ENCODE data around the gene PTGS1.
"Not testable (repeated sequence)": the region's sequence is repeated elsewhere in the genome, so short reads cannot be mapped to it uniquely, and the experiment has no call there.

Gene PTGS1

GRCh38 chr9:122370869-122371755 lies at the start of gene PTGS1:
Gene PTGS1, plus strand, starts transcription at chr9:122371024. Its CDS starts 61 bp downstream, at chr9:122371085.
- DNase-seq = no peak

- DNase-seq = no peak
Measured at GRCh38 chr9:122322553-122322952, 48.3 kb upstream of the PTGS1 start.

- not testable (repeated sequence) for DNase-seq
Measured at GRCh38 chr9:122324665-122325064, 46.2 kb upstream of the PTGS1 start.

- no peak for DNase-seq
Measured at GRCh38 chr9:122325124-122325523, 45.7 kb upstream of the PTGS1 start.

- no peak for DNase-seq
Measured at GRCh38 chr9:122327175-122327574, 43.6 kb upstream of the PTGS1 start.

GRCh38 chr9:122329597-122329996 lies 41.2 kb upstream of the PTGS1 start:
- DNase-seq = no peak

GRCh38 chr9:122330466-122330865 lies 40.4 kb upstream of the PTGS1 start:
- DNase-seq = not testable (repeated sequence)

- no peak for DNase-seq
Measured at GRCh38 chr9:122331523-122331927, 39.3 kb upstream of the PTGS1 start.

- DNase-seq = no peak
Measured at GRCh38 chr9:122332083-122332482, 38.7 kb upstream of the PTGS1 start.

GRCh38 chr9:122332644-122333043 lies 38.2 kb upstream of the PTGS1 start:
- no peak for DNase-seq

GRCh38 chr9:122333169-122333808 lies 37.5 kb upstream of the PTGS1 start:
- no peak for DNase-seq

GRCh38 chr9:122334916-122335315 lies 35.9 kb upstream of the PTGS1 start:
- no peak for DNase-seq

GRCh38 chr9:122336189-122336588 lies 34.6 kb upstream of the PTGS1 start:
- DNase-seq = no peak

GRCh38 chr9:122336866-122337555 lies 33.8 kb upstream of the PTGS1 start:
- DNase-seq = no peak

- no peak for DNase-seq
Measured at GRCh38 chr9:122337556-122337929, 33.3 kb upstream of the PTGS1 start.

- no peak for DNase-seq
Measured at GRCh38 chr9:122338536-122338935, 32.3 kb upstream of the PTGS1 start.

- no peak for DNase-seq
Measured at GRCh38 chr9:122338994-122339393, 31.8 kb upstream of the PTGS1 start.

- no peak for DNase-seq
Measured at GRCh38 chr9:122339579-122339978, 31.2 kb upstream of the PTGS1 start.

GRCh38 chr9:122340161-122340560 lies 30.7 kb upstream of the PTGS1 start:
- DNase-seq = no peak

GRCh38 chr9:122342323-122343050 lies 28.3 kb upstream of the PTGS1 start:
- no peak for DNase-seq

GRCh38 chr9:122346478-122347347 lies 24.1 kb upstream of the PTGS1 start:
- no peak for DNase-seq
